Esophagus muscularis mucosa (tissue), 4 donors: ENCODE data around the gene RNF224. TPM values are rescaled to one million over a fixed set of nuclear protein-coding genes. Genes with fewer than 3 reads are reported as not detected.

Experiments
- DNase-seq: peaks from one replicate; pipeline ENCODE4 v3.0.0-alpha.2; 2017; ENCODE audit errors: extremely low spot score
- H3K27ac ChIP-seq, 4 donors: fragments of 200-600 bp; sonication (generic); replicated peaks in 1 of 4; 1 replicate in 3 of 4; 2 replicates in 1 of 4; pipeline ENCODE4 v1.5.1; 2016 to 2019; ENCODE audit warnings: mild to moderate bottlenecking in 1 of 4
- H3K27me3 ChIP-seq, 4 donors: fragments of 200-600 bp; sonication (generic); one replicate each; pipeline versions ENCODE4 v1.5.1 to v1.6.0; 2016 to 2019
- H3K36me3 ChIP-seq, 4 donors: fragments of 200-600 bp; sonication (generic); one replicate each; pipeline ENCODE4 v1.5.1; 2016 to 2019
- H3K4me1 ChIP-seq, 4 donors: fragments of 200-600 bp; sonication (generic); one replicate each; pipeline ENCODE4 v1.5.1; 2016 to 2019
- H3K4me3 ChIP-seq, 4 donors: fragments of 200-600 bp; sonication (generic); 1 replicate in 2 of 4; 2 replicates in 2 of 4; pipeline ENCODE4 v1.5.1; 2016 to 2019; ENCODE audit warnings: mild to moderate bottlenecking in 4 of 4, moderate library complexity in 1 of 4
- H3K9me3 ChIP-seq, 4 donors: fragments of 200-600 bp; sonication (generic); 1 replicate in 3 of 4; 2 replicates in 1 of 4; pipeline ENCODE4 v1.5.1; 2016 to 2019
- EP300 ChIP-seq: sonication (generic); formaldehyde crosslinking; IDR thresholded peaks from one replicate; pipeline ENCODE4 v1.6.1; 2017; ENCODE audit warnings: antibody characterized with exemption
- POLR2A ChIP-seq: fragments of 450-650 bp; IDR thresholded peaks from one replicate; pipeline ENCODE4 v1.6.1; 2017; ENCODE audit warnings: antibody characterized with exemption, moderate library complexity, mild to moderate bottlenecking, low read depth
- POLR2AphosphoS5 ChIP-seq, 2 donors: sonication (generic); formaldehyde crosslinking; IDR thresholded peaks; one replicate each; pipeline ENCODE4 v1.6.1; 2017; ENCODE audit warnings: antibody characterized with exemption in 2 of 2
- WGBS: methylation state at CpG from one replicate; pipeline ENCODE4 v1.1.5; 2018; 5-methylcytosine and 5-hydroxymethylcytosine counted together
- intact Hi-C: fragments of 100-400 bp; cut with DNase I; formaldehyde crosslinking; loops from one replicate; pipeline ENCODE4 v1.15.1; 2023
- total RNA-seq, 4 donors: library from RNA; depleted of rRNA; stranded (reverse); fragments of >200 nt; gene quantifications; one replicate each; pipeline versions ENCODE4 v1.1.0 to v1.2.1, GENCODE V29; 2016
- TF ChIP-seq, protein P1 (sequence below), 3 experiments: fragments of 200-600 bp in 2 of 3; fragments of 450-650 bp in 1 of 3; sonication (generic) in 2 of 3; IDR thresholded peaks; one replicate each; pipeline ENCODE4 v1.5.1; 2017 to 2019; ENCODE audit warnings: antibody characterized with exemption in 3 of 3, mild to moderate bottlenecking in 2 of 3, moderate library complexity in 1 of 3

RNF224 gene
- total RNA-seq, 4 donors from 2014 or later = not detected

DNA sequence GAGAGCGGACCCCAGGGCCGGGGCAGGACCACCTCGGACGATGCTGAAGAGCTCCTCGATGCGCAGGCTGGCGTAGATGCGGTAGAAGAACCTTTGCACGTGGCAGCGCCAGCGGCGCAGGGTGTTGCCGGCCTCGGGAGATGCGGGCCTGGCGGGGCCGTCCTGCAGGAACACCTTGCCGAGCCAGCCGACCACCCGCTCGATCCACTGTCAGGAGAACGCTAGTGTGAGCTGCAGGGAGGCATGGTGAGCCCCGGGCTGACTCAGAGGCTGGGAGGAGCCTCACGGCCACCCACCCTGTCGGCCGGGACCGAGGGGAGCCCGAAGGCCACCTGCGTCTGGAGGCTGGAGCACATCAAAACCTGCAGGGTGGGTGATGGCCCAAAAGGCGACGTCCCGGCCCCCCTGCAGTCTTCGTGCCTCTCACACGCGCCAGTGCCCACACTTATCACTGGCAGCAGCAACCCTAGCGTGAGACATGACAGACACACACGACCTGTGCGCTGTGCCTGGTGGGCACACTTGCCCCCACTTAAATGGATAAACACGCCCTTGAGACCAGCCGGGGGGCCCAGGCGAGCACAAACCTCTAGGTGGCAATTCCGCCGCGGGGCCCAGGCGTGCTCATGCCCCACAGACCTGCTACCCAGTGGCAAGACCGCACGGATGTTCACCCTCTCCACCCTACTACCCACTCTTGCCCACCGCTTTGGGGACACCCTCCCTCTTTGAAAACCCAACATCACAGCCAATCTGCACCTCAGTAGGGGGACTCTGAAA lies 42.2 kb upstream of the RNF224 start:
- DNase-seq = no peak
- peaks cover 53 to 76% (median 69%) of the 10 kb centered on the region in 4 donors for H3K36me3 ChIP-seq
- H3K27me3 ChIP-seq = no peaks in the 10 kb centered on the region
- no peak overlapping the region for H3K27ac ChIP-seq
- WGBS = 90% methylated on average over 22 of the region's 48 CpGs
- no peak overlapping the region for H3K4me3 ChIP-seq
- no peaks in the 10 kb centered on the region for H3K9me3 ChIP-seq
- intact Hi-C loops = loop anchor here (5.0 kb wide), 1 partner anchor 37 kb away; the partner anchor contains the start of gene RNF208
- peaks cover 30 to 53% (median 42%) of the 10 kb centered on the region in 4 donors for H3K4me1 ChIP-seq
- TF ChIP-seq POLR2AphosphoS5 (IDR thresholded peaks at IDR 0.05) (no peak), EP300 (no peak), POLR2A (no peak)
- TF ChIP-seq, protein P1, sequence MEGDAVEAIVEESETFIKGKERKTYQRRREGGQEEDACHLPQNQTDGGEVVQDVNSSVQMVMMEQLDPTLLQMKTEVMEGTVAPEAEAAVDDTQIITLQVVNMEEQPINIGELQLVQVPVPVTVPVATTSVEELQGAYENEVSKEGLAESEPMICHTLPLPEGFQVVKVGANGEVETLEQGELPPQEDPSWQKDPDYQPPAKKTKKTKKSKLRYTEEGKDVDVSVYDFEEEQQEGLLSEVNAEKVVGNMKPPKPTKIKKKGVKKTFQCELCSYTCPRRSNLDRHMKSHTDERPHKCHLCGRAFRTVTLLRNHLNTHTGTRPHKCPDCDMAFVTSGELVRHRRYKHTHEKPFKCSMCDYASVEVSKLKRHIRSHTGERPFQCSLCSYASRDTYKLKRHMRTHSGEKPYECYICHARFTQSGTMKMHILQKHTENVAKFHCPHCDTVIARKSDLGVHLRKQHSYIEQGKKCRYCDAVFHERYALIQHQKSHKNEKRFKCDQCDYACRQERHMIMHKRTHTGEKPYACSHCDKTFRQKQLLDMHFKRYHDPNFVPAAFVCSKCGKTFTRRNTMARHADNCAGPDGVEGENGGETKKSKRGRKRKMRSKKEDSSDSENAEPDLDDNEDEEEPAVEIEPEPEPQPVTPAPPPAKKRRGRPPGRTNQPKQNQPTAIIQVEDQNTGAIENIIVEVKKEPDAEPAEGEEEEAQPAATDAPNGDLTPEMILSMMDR (IDR thresholded peaks at IDR 0.05) = no peak

DNA sequence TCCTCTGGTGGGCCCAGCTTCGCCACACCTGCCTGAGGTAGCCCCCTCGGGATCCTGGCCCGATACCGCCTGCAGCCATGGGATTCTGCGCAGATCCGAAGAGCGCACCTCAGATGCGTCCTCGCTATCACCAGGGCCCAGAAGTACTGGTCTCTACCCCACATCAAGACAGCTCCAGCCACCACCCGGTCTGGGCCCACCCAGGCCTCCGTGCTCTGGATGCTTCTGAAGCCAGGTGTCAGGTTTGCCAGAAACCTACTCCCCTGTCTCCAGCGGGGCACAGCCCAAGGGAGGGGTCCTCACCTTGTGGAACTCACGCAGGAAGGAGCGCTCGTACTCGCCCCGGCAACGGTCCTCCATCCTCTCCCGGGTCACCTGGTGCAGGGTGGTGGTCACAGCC lies 41.4 kb upstream of the RNF224 start:
- Histone ChIP-seq H3K27me3 (no peaks in the 10 kb centered on the region), H3K4me3 (no peak overlapping the region), H3K27ac (no peak overlapping the region), H3K9me3 (no peaks in the 10 kb centered on the region), H3K36me3 (peaks cover 52 to 76% (median 69%) of the 10 kb centered on the region in 4 donors), H3K4me1 (peaks cover 39 to 62% (median 50%) of the 10 kb centered on the region in 4 donors)
- 95% methylated on average over 7 of the region's 19 CpGs for WGBS
- TF ChIP-seq EP300 (no peak), POLR2AphosphoS5 (IDR thresholded peaks at IDR 0.05) (no peak), POLR2A (no peak)
- TF ChIP-seq, protein P1 (IDR thresholded peaks at IDR 0.05) = no peak
- intact Hi-C loops = loop anchor here (5.0 kb wide), 1 partner anchor 36 kb away; the partner anchor contains the start of gene RNF208
- no peak for DNase-seq

DNA sequence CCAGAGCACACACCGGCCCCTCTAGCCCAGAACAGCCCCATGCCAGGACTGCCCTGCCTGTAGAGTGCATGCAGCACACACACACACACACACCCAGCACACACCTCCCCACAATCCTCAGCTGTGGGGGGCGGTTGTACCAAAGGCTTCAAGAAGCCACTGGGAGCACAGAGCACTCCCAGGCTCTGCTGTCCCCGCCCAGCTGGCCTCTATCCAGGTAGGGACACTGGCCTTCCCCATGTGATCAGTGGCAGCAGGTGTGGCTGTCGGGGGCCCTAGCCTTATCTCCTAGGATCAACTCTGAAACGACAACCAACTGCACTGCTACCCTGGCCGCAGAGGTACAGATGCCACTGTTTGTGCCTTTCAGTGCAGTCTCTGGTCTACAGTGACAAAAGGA lies 40.9 kb upstream of the RNF224 start:
- Histone ChIP-seq H3K27me3 (no peaks in the 10 kb centered on the region), H3K4me1 (peaks cover 44 to 66% (median 54%) of the 10 kb centered on the region in 4 donors), H3K4me3 (peak overlapping the region; percentile 90 to 98 (median 94)), H3K36me3 (peaks cover 48 to 76% (median 69%) of the 10 kb centered on the region in 4 donors), H3K9me3 (no peaks in the 10 kb centered on the region), H3K27ac (no peak overlapping the region)
- no peak for TF ChIP-seq POLR2A
- no peak for TF ChIP-seq EP300
- TF ChIP-seq, protein P1 (IDR thresholded peaks at IDR 0.05) = no peak
- no peak for TF ChIP-seq POLR2AphosphoS5 (IDR thresholded peaks at IDR 0.05)
- intact Hi-C loops = loop anchor here (5.0 kb wide), 1 partner anchor 36 kb away; the partner anchor contains the start of gene RNF208
- 81% methylated on average over 4 of the region's 6 CpGs for WGBS
- no peak for DNase-seq

DNA sequence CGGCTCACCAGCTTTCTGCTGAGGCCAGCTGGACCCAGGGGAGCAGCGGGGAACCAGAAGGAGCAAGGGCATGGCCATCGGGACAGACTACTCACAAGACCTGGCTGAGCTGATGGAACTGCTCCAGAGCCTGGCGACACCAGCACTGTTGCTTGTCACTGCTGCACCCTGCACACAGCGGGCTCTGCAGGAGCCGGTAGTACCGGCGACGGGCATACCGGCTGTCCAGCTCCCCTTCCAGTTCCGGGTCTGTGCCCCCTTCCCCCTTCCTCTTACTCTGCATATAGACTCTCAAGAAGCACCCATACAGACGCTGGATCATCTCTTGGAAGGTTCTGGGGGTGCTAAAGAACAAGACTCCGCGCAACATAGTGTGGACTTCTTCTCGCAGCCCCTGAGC lies 39.9 kb upstream of the RNF224 start:
- Histone ChIP-seq H3K4me3 (peak overlapping the region; percentile 90 to 98 (median 94)), H3K27me3 (no peaks in the 10 kb centered on the region), H3K36me3 (peaks cover 41 to 76% (median 68%) of the 10 kb centered on the region in 4 donors), H3K4me1 (peaks cover 45 to 69% (median 54%) of the 10 kb centered on the region in 4 donors), H3K27ac (no peak overlapping the region), H3K9me3 (no peaks in the 10 kb centered on the region)
- intact Hi-C loops = loop anchor here (5.0 kb wide), 1 partner anchor 35 kb away; the partner anchor contains the start of gene RNF208
- 84% methylated on average over 14 of the region's 15 CpGs for WGBS
- TF ChIP-seq POLR2AphosphoS5 (IDR thresholded peaks at IDR 0.05) (no peak), POLR2A (no peak), EP300 (no peak)
- TF ChIP-seq, protein P1 (IDR thresholded peaks at IDR 0.05) = no peak
- no peak for DNase-seq
